Chondrocyte (in vitro differentiated cells): Measurements from ENCODE around the gene BORCS8. TPM values are rescaled to one million over a fixed set of nuclear protein-coding genes. Genes with fewer than 3 reads are reported as not detected.

Source experiments
- DNase-seq: peaks from one replicate; pipeline ENCODE4 v3.0.0; 2021; ENCODE audit warnings: mixed read lengths, low spot score
- H3K27ac Mint-ChIP-seq: one replicate; pipeline ENCODE4 v1.8.0; 2021; ENCODE audit warnings: mild to moderate bottlenecking, moderate library complexity, mixed read lengths; ENCODE audit not compliant: unreplicated experiment
- H3K27me3 Mint-ChIP-seq: 2 replicates; pipeline ENCODE4 v1.8.0; 2021; ENCODE audit warnings: low read depth, mixed read lengths
- H3K36me3 Mint-ChIP-seq: 2 replicates; pipeline ENCODE4 v1.8.0; 2021; ENCODE audit warnings: low read depth, mixed read lengths
- H3K4me1 Mint-ChIP-seq: 2 replicates; pipeline ENCODE4 v1.8.0; 2021; ENCODE audit warnings: low read depth, mild to moderate bottlenecking, mixed read lengths
- H3K4me3 Mint-ChIP-seq: one replicate; pipeline ENCODE4 v1.8.0; 2021; ENCODE audit warnings: mild to moderate bottlenecking, moderate library complexity, mixed read lengths; ENCODE audit not compliant: unreplicated experiment
- H3K9me3 Mint-ChIP-seq: 2 replicates; pipeline ENCODE4 v1.8.0; 2021; ENCODE audit warnings: low read depth, mixed read lengths
- total RNA-seq: library from RNA; stranded (reverse); gene quantifications from 3 replicates; pipeline ENCODE4 v1.2.1, GENCODE V29; 2021
- TF ChIP-seq, protein P1 (sequence below): fragments of 200-600 bp; sonication (generic); IDR thresholded peaks from 2 replicates; pipeline ENCODE4 v1.5.0; 2021; ENCODE audit warnings: antibody characterized with exemption, mild to moderate bottlenecking, moderate library complexity

BORCS8 gene
- total RNA-seq, 1 donor from 2014 or later: 14.5 TPM

DNA sequence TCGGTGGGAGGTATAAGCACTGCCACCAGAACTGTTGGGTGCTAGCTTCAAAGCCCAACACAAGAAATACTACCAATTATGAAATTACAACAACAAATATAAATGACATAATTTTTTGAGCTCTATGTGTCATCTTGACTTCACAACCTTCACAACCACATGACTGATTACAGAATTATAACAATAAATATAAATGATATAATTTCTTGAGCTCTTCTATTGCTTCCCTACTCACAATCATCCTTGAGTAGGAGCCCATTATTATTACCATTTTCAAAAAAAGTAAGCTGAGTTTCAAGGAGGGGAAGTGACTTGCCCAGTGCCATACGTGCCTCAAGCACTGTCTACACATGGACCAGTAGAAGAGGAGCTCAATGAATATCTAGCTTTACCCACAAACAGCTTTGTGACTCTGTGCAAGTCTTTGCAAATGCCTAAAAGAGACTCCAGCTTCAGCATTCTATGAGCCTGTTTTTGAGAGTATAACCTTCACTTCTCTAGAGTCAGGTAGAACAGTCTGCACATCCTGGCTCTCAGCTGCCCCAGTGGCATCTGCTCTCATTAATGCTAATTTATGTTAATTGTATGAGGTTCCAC lies 42.4 kb upstream of the BORCS8 start:
- no peaks in the 10 kb centered on the region for H3K4me1 Mint-ChIP-seq
- DNase-seq: no peak
- H3K36me3 Mint-ChIP-seq: peaks cover 3% of the 10 kb centered on the region
- no peak overlapping the region for H3K27ac Mint-ChIP-seq
- TF ChIP-seq, protein P1, sequence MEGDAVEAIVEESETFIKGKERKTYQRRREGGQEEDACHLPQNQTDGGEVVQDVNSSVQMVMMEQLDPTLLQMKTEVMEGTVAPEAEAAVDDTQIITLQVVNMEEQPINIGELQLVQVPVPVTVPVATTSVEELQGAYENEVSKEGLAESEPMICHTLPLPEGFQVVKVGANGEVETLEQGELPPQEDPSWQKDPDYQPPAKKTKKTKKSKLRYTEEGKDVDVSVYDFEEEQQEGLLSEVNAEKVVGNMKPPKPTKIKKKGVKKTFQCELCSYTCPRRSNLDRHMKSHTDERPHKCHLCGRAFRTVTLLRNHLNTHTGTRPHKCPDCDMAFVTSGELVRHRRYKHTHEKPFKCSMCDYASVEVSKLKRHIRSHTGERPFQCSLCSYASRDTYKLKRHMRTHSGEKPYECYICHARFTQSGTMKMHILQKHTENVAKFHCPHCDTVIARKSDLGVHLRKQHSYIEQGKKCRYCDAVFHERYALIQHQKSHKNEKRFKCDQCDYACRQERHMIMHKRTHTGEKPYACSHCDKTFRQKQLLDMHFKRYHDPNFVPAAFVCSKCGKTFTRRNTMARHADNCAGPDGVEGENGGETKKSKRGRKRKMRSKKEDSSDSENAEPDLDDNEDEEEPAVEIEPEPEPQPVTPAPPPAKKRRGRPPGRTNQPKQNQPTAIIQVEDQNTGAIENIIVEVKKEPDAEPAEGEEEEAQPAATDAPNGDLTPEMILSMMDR: no peak
- H3K4me3 Mint-ChIP-seq: no peak overlapping the region
- H3K27me3 Mint-ChIP-seq: peaks cover 11% of the 10 kb centered on the region
- peaks cover 12% of the 10 kb centered on the region for H3K9me3 Mint-ChIP-seq

DNA sequence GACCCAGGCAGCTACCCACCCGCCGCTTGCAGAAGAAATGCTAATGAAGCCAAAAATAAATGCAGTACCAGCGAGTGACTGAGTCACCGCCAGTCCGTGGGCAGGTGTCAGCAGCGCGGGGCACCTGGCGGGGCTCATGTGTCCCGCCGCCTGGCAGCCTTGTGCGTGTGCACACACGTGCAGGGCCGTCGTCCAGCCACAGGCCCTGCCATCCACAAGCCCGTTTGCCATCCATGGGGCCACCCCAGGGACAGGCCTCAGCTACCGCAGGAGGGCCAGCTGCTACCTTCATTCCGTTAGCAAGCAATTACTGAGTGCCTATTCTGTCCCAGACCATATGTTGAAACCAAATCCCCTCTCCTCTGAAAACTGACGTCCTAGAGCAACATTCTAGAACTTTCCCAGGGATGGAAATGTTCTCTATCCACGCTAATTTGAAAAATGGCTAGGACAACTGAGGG lies 40.3 kb upstream of the BORCS8 start:
- Mint-ChIP-seq H3K36me3 (peaks cover 3% of the 10 kb centered on the region), H3K9me3 (peaks cover 12% of the 10 kb centered on the region), H3K27me3 (peaks cover 18% of the 10 kb centered on the region), H3K4me1 (no peaks in the 10 kb centered on the region), H3K27ac (no peak overlapping the region), H3K4me3 (no peak overlapping the region)
- TF ChIP-seq, protein P1: no peak
- no peak for DNase-seq

DNA sequence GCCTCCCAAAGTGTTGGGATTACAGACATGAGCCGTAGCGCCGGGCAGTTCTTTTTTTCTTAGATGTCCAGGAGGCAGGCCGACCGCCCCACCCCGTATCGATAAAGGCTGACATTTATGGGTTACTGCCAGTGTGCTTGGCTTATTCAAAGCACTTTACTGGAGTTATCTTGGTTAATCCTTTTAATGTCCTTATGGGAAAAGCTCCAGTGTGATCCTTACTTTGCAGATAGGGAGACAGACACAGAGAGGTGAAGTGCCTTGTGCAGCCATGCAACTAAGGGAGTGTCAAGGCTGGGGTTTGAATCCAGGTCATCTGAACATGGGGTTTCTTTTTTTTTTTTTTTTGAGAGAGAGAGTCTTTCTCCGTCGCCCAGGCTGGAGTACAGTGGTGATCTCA lies 39.0 kb upstream of the BORCS8 start:
- no peaks in the 10 kb centered on the region for H3K4me1 Mint-ChIP-seq
- peaks cover 8% of the 10 kb centered on the region for H3K9me3 Mint-ChIP-seq
- TF ChIP-seq, protein P1: no peak
- DNase-seq: no peak
- peaks cover 21% of the 10 kb centered on the region for H3K27me3 Mint-ChIP-seq
- no peak overlapping the region for H3K4me3 Mint-ChIP-seq
- H3K36me3 Mint-ChIP-seq: peaks cover 3% of the 10 kb centered on the region
- H3K27ac Mint-ChIP-seq: no peak overlapping the region

DNA sequence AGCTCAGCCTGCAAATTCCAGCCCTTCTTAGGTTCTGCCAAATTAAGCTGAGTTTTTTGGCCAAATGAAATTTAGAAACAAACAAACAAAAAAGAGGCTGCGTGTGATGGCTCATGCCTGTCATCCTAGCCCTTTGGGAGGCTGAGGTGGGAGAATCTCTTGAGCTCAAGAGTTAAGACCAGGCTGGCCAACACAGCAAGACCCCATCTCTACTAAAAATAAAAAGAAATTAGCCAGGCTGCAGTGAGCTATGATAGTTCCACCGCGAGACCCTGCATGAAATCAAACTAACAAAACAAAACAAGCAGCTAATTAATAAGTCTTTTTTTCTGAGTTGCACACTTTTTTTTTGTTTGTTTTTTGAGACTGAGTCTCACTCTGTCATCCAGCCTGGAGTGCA lies 37.7 kb upstream of the BORCS8 start:
- Mint-ChIP-seq H3K36me3 (peaks cover 3% of the 10 kb centered on the region), H3K4me3 (no peak overlapping the region), H3K27me3 (peaks cover 25% of the 10 kb centered on the region), H3K27ac (no peak overlapping the region), H3K4me1 (peaks cover 2% of the 10 kb centered on the region), H3K9me3 (peaks cover 6% of the 10 kb centered on the region)
- DNase-seq: no peak
- TF ChIP-seq, protein P1: no peak

DNA sequence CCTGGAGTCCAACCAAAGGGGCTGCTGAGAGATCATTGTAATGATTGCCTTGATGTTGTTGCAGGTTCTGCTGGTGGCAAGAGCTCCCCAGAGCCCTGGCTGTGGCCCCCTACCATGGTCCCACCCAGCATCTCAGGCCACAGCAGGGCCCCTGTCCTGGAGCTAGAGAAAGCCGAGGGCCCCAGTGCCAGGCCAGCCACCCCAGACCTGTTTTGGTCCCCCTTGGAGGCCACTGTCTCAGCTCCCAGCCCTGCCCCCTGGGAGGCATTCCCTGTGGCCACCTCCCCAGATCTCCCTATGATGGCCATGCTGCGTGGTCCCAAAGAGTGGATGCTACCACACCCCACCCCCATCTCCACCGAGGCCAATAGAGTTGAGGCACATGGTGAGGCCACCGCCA lies 35.3 kb upstream of the BORCS8 start:
- no peaks in the 10 kb centered on the region for H3K9me3 Mint-ChIP-seq
- TF ChIP-seq, protein P1: no peak
- H3K36me3 Mint-ChIP-seq: no peaks in the 10 kb centered on the region
- no peak overlapping the region for H3K4me3 Mint-ChIP-seq
- DNase-seq: no peak
- H3K4me1 Mint-ChIP-seq: peaks cover 2% of the 10 kb centered on the region
- H3K27ac Mint-ChIP-seq: no peak overlapping the region
- peaks cover 35% of the 10 kb centered on the region for H3K27me3 Mint-ChIP-seq
